ENCODE measurements around the gene SLC44A3. TPM values are rescaled to one million over a fixed set of nuclear protein-coding genes. Genes with fewer than 3 reads are reported as not detected.

Gene SLC44A3
- total and polyA plus RNA-seq, 9 of the 15 experiments (the other 6 are each of a cell fraction or from before 2014, with no cell fraction given): not detected

DNA sequence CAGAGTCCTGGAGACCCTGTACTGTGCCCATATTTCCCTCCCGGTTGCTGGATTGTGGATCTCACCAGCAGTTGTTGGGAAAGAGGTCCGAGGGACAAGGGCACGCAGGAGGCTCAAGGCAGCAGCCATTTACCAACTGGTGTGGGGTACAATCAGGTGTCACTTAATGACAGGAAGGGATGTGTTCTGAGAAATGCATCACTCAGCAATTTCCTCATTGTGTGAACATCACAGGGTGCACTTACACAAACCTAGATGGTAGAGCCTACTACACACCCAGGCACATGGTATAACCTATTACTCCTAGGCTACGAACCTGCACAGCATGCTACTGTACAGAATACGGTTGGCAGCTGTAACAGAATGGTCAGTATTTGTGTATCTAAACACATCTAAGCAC, 20.7 kb downstream of the SLC44A3 start (continued):
- TF ChIP-seq SRF (CRISPR knock-in tag; IDR thresholded peaks at IDR 0.05): no peak
- TF ChIP-seq, protein P1, sequence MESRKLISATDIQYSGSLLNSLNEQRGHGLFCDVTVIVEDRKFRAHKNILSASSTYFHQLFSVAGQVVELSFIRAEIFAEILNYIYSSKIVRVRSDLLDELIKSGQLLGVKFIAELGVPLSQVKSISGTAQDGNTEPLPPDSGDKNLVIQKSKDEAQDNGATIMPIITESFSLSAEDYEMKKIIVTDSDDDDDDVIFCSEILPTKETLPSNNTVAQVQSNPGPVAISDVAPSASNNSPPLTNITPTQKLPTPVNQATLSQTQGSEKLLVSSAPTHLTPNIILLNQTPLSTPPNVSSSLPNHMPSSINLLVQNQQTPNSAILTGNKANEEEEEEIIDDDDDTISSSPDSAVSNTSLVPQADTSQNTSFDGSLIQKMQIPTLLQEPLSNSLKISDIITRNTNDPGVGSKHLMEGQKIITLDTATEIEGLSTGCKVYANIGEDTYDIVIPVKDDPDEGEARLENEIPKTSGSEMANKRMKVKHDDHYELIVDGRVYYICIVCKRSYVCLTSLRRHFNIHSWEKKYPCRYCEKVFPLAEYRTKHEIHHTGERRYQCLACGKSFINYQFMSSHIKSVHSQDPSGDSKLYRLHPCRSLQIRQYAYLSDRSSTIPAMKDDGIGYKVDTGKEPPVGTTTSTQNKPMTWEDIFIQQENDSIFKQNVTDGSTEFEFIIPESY (CRISPR knock-in tag; IDR thresholded peaks at IDR 0.05): no peak
- TF ChIP-seq MAFK (IDR thresholded peaks at IDR 0.05; ENCODE audit: low read length): peak; percentile 66
- TF ChIP-seq, protein P2, sequence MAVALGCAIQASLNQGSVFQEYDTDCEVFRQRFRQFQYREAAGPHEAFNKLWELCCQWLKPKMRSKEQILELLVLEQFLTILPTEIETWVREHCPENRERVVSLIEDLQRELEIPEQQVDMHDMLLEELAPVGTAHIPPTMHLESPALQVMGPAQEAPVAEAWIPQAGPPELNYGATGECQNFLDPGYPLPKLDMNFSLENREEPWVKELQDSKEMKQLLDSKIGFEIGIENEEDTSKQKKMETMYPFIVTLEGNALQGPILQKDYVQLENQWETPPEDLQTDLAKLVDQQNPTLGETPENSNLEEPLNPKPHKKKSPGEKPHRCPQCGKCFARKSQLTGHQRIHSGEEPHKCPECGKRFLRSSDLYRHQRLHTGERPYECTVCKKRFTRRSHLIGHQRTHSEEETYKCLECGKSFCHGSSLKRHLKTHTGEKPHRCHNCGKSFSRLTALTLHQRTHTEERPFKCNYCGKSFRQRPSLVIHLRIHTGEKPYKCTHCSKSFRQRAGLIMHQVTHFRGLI (CRISPR knock-in tag; IDR thresholded peaks at IDR 0.05): no peak
- peak; percentile 75 for TF ChIP-seq ZNF316 (IDR thresholded peaks at IDR 0.05)
- no peak for TF ChIP-seq DDX20 (tag; IDR thresholded peaks at IDR 0.05; ENCODE audit: low read depth)
- TF ChIP-seq C11orf30 (IDR thresholded peaks at IDR 0.05; ENCODE audit: low read depth): peak; percentile 48; the same call in 1 of the 2 replicates

- DNase-seq (ENCODE audit: extremely low read depth in 1 of 4, low spot score in 3 of 4) (no peak), FAIRE-seq (no peak), ATAC-seq (no peak)
- Histone ChIP-seq H2AFZ (ENCODE audit: low read depth, low read length) (no peak overlapping the region), H3K9me1 (ENCODE audit: control insufficient read depth, insufficient read depth, low read length) (no peaks in the 10 kb centered on the region), H3K4me2 (ENCODE audit: insufficient read depth, low read length) (no peak overlapping the region), H3K27ac (ENCODE audit: extremely low read depth, low read depth, low read length) (no peak overlapping the region), H3K4me3 (no peak overlapping the region), H3K27me3 (ENCODE audit: control insufficient read depth in 2 of 2, insufficient read depth in 2 of 2, low read length in 2 of 2) (peaks cover 13 to 40% of the 10 kb centered on the region in 2 experiments), H3K9me3 (replicated peaks; ENCODE audit: control insufficient read depth, insufficient read depth, low read depth, low read length) (no peaks in the 10 kb centered on the region), H3K9ac (ENCODE audit: insufficient read depth in 1 of 2, low read depth in 2 of 2, low read length in 2 of 2) (no peak overlapping the region), H3K36me3 (ENCODE audit: control insufficient read depth, insufficient read depth, low read length) (no peaks in the 10 kb centered on the region), H3K4me1 (replicated peaks in 1 of 2; ENCODE audit: control insufficient read depth in 2 of 2, insufficient read depth in 2 of 2, low read length in 2 of 2) (no peaks in the 10 kb centered on the region), H4K20me1 (replicated peaks; ENCODE audit: control insufficient read depth, insufficient read depth, low read length) (no peaks in the 10 kb centered on the region), H3K79me2 (ENCODE audit: control insufficient read depth, insufficient read depth, low read length) (no peaks in the 10 kb centered on the region)
- ChIA-PET POLR2A (interaction anchor here (0.6 kb wide), 1 partner anchor 19 kb away, joined by 3 read pairs; no protein-coding TSS in a partner anchor), CTCF (ENCODE audit: low intra/inter-chr PET ratio) (no interaction called here)
- in situ Hi-C loops (cut with MboI) (no loop called here), intact Hi-C loops (cut with micrococcal nuclease) (no loop called here)
- BruUV-seq (replicated peaks): no TSS peak
- 9% methylated on average over 6 of the region's 6 CpGs for WGBS (ENCODE audit: insufficient coverage, low coverage, missing lambda C conversion rate)
- TF ChIP-seq RBM25 (IDR thresholded peaks at IDR 0.05; ENCODE audit: low read depth, low read length, severe bottlenecking) (no peak), CC2D1A (IDR thresholded peaks at IDR 0.05) (no peak), HNRNPL (IDR thresholded peaks at IDR 0.05; ENCODE audit: low read depth, low read length) (no peak), PTRF (tag; IDR thresholded peaks at IDR 0.05) (no peak), CSDE1 (IDR thresholded peaks at IDR 0.05) (no peak), MTA3 (IDR thresholded peaks at IDR 0.05; ENCODE audit: borderline replicate concordance) (no peak), TAF15 (IDR thresholded peaks at IDR 0.05; ENCODE audit: low read depth, low read length) (no peak), TAF9B (IDR thresholded peaks at IDR 0.05; ENCODE audit: partially characterized antibody) (no peak), SAFB2 (IDR thresholded peaks at IDR 0.05; ENCODE audit: borderline replicate concordance, low read depth, low read length, severe bottlenecking) (no peak), DIDO1 (tag; IDR thresholded peaks at IDR 0.05; ENCODE audit: low read depth) (no peak), ZNF740 (CRISPR knock-in tag; IDR thresholded peaks at IDR 0.05) (no peak), ZNF740 (tag; IDR thresholded peaks at IDR 0.05) (no peak), ZBTB17 (CRISPR knock-in tag; IDR thresholded peaks at IDR 0.05) (no peak)
Observed at GRCh38 chr1:94843430-94843829, 23.3 kb downstream of the SLC44A3 start.

All from K562 (cell line).